B cell (primary cell): ENCODE measurements around the gene APLP2.

ENCODE experiments used
- CTCF ChIP-seq: fragments of 200-600 bp; IDR thresholded peaks from one replicate; pipeline ENCODE4 v1.8.0; 2022; ENCODE audit warnings: antibody characterized with exemption, mild to moderate bottlenecking
- EZH2 ChIP-seq: IDR thresholded peaks from 2 replicates; pipeline ENCODE4 v1.6.1; 2012; ENCODE audit warnings: borderline replicate concordance, low read depth, mild to moderate bottlenecking, moderate library complexity, low read length; ENCODE audit not compliant: insufficient read depth, poor library complexity, severe bottlenecking

GRCh38 chr11:130157840-130158239 lies 88.1 kb downstream of the APLP2 start:
- TF ChIP-seq CTCF (no peak), EZH2 (no peak)
